HepG2 (cell line): ENCODE results near the gene MBLAC1. TPM values are rescaled to one million over a fixed set of nuclear protein-coding genes. Genes with fewer than 3 reads are reported as not detected.

Experiments used
- CSRNP2 ChIP-seq: sonication (generic); formaldehyde crosslinking; conservative IDR thresholded peaks from 2 replicates; pipeline ENCODE4 v1.8.0; 2022; ENCODE audit warnings: low read depth, missing genetic modification reagents
- FOSL1 ChIP-seq: sonication (generic); formaldehyde crosslinking; IDR thresholded peaks from 2 replicates; pipeline ENCODE4 v1.9.0; 2021; ENCODE audit warnings: missing genetic modification reagents, borderline replicate concordance
- HNRNPL ChIP-seq: fragments of 200-400 bp; formaldehyde crosslinking; IDR thresholded peaks from 2 replicates; pipeline ENCODE4 v1.6.1; 2017; ENCODE audit warnings: mild to moderate bottlenecking, low read depth, low read length
- KLF9 ChIP-seq: IDR thresholded peaks from 2 replicates; pipeline ENCODE4 v1.6.1; 2016; ENCODE audit warnings: low read depth
- MTERF4 ChIP-seq: sonication (generic); formaldehyde crosslinking; IDR thresholded peaks from 2 replicates; pipeline ENCODE4 v1.8.0; 2023; ENCODE audit warnings: mild to moderate bottlenecking, missing genetic modification reagents
- NFKBIZ ChIP-seq: IDR thresholded peaks from 2 replicates; pipeline ENCODE4 v1.6.1; 2018; ENCODE audit warnings: missing genetic modification reagents, missing compliant biosample characterization
- RARA ChIP-seq: IDR thresholded peaks from 2 replicates; pipeline ENCODE4 v1.6.1; 2016; ENCODE audit warnings: missing genetic modification reagents, missing compliant biosample characterization
- SP4 ChIP-seq: sonication (generic); formaldehyde crosslinking; IDR thresholded peaks from 2 replicates; pipeline ENCODE4 v1.8.1; 2023; ENCODE audit warnings: mild to moderate bottlenecking, missing genetic modification reagents
- ZFP82 ChIP-seq: sonication (generic); formaldehyde crosslinking; IDR thresholded peaks from 2 replicates; pipeline ENCODE4 v1.5.1; 2020; ENCODE audit warnings: mild to moderate bottlenecking, missing genetic modification reagents, borderline replicate concordance
- ZKSCAN5 ChIP-seq: sonication (generic); formaldehyde crosslinking; IDR thresholded peaks from 2 replicates; pipeline ENCODE4 v1.5.1; 2020; ENCODE audit warnings: mild to moderate bottlenecking, missing genetic modification reagents
- ZNF34 ChIP-seq: sonication (generic); formaldehyde crosslinking; IDR thresholded peaks from 2 replicates; pipeline ENCODE4 v1.4.0; 2020; ENCODE audit warnings: mild to moderate bottlenecking, missing genetic modification reagents, borderline replicate concordance
- ZNF44 ChIP-seq: sonication (generic); formaldehyde crosslinking; IDR thresholded peaks from 2 replicates; pipeline ENCODE4 v1.5.1; 2020; ENCODE audit warnings: mild to moderate bottlenecking, missing genetic modification reagents
- ZNF446 ChIP-seq: sonication (generic); formaldehyde crosslinking; IDR thresholded peaks from 2 replicates; pipeline ENCODE4 v1.5.0; 2020; ENCODE audit warnings: mild to moderate bottlenecking, missing genetic modification reagents
- ZNF513 ChIP-seq: sonication (generic); formaldehyde crosslinking; conservative IDR thresholded peaks from 2 replicates; pipeline ENCODE4 v1.5.0; 2020; ENCODE audit warnings: missing genetic modification reagents
- ZNF644 ChIP-seq: IDR thresholded peaks from 2 replicates; pipeline ENCODE4 v1.6.1; 2016; ENCODE audit warnings: low read depth
- ZNF839 ChIP-seq: sonication (generic); formaldehyde crosslinking; IDR thresholded peaks from 2 replicates; pipeline ENCODE4 v1.4.0; 2020; ENCODE audit warnings: missing genetic modification reagents, mild to moderate bottlenecking, borderline replicate concordance
- ZNF879 ChIP-seq: sonication (generic); formaldehyde crosslinking; IDR thresholded peaks from 2 replicates; pipeline ENCODE4 v1.8.1; 2023; ENCODE audit warnings: missing genetic modification reagents
- polyA plus RNA-seq, 8 experiments: library from polyadenylated mRNA; depleted of rRNA in 3 of 8; stranded (reverse) in 7 of 8; unstranded in 1 of 8; fragments of >200 nt; fragmentation: Illumina TruSeq in 4 of 8; extraction: Trizol in 4 of 8; gene quantifications; 2 replicates each; pipeline versions ENCODE4 v1.2.1 to v1.2.3, GENCODE V29; 2011 to 2016; ENCODE audit warnings: low read depth in 4 of 8, missing spikeins in 1 of 8, mixed read lengths in 1 of 8; ENCODE audit not compliant: insufficient read depth in 1 of 8
- total RNA-seq, 5 experiments: library from RNA; depleted of rRNA; stranded (reverse); fragments of >200 nt; fragmentation: Illumina TruSeq; extraction: Trizol; gene quantifications; 2 replicates each; pipeline ENCODE4 v1.2.3, GENCODE V29; 2016; ENCODE audit warnings: low read depth in 1 of 5
- TF ChIP-seq, protein P1 (sequence below): sonication (generic); formaldehyde crosslinking; IDR thresholded peaks from 2 replicates; pipeline ENCODE4 v1.5.0; 2020; ENCODE audit warnings: mild to moderate bottlenecking, missing genetic modification reagents
- TF ChIP-seq, protein P2 (sequence below): sonication (generic); formaldehyde crosslinking; IDR thresholded peaks from 2 replicates; pipeline ENCODE4 v1.9.0; 2022; ENCODE audit warnings: missing genetic modification reagents, mild to moderate bottlenecking, borderline replicate concordance
- TF ChIP-seq, protein P3 (sequence below): sonication (generic); formaldehyde crosslinking; IDR thresholded peaks from 2 replicates; pipeline ENCODE4 v1.5.0; 2020; ENCODE audit warnings: missing genetic modification reagents

MBLAC1 gene
- total and polyA plus RNA-seq, 2 of the 13 experiments (the other 11 are each of a cell fraction or from before 2014, with no cell fraction given): 0.79 to 2.1 TPM

- TF ChIP-seq CSRNP2 (CRISPR knock-in tag) (no peak), FOSL1 (CRISPR knock-in tag) (no peak; the same call in 1 of the 2 replicates), HNRNPL (no peak), RARA (CRISPR knock-in tag) (peak; percentile 41; the same call in 1 of the 2 replicates), ZNF44 (CRISPR knock-in tag) (peak; percentile 74; the same call in 1 of the 2 replicates), ZFP82 (CRISPR knock-in tag) (no peak), NFKBIZ (CRISPR knock-in tag) (no peak; the same call in 1 of the 2 replicates), ZNF446 (peak; percentile 25; the same call in 1 of the 2 replicates), ZNF879 (CRISPR knock-in tag) (no peak), SP4 (no peak; the same call in 1 of the 2 replicates), ZNF644 (CRISPR knock-in tag) (no peak), MTERF4 (no peak), ZNF34 (CRISPR knock-in tag) (no peak), ZNF839 (no peak), ZNF513 (CRISPR knock-in tag) (no peak), KLF9 (no peak), ZKSCAN5 (no peak)
- TF ChIP-seq, protein P1, sequence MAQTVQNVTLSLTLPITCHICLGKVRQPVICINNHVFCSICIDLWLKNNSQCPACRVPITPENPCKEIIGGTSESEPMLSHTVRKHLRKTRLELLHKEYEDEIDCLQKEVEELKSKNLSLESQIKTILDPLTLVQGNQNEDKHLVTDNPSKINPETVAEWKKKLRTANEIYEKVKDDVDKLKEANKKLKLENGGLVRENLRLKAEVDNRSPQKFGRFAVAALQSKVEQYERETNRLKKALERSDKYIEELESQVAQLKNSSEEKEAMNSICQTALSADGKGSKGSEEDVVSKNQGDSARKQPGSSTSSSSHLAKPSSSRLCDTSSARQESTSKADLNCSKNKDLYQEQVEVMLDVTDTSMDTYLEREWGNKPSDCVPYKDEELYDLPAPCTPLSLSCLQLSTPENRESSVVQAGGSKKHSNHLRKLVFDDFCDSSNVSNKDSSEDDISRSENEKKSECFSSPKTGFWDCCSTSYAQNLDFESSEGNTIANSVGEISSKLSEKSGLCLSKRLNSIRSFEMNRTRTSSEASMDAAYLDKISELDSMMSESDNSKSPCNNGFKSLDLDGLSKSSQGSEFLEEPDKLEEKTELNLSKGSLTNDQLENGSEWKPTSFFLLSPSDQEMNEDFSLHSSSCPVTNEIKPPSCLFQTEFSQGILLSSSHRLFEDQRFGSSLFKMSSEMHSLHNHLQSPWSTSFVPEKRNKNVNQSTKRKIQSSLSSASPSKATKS (CRISPR knock-in tag): no peak
- TF ChIP-seq, protein P2, sequence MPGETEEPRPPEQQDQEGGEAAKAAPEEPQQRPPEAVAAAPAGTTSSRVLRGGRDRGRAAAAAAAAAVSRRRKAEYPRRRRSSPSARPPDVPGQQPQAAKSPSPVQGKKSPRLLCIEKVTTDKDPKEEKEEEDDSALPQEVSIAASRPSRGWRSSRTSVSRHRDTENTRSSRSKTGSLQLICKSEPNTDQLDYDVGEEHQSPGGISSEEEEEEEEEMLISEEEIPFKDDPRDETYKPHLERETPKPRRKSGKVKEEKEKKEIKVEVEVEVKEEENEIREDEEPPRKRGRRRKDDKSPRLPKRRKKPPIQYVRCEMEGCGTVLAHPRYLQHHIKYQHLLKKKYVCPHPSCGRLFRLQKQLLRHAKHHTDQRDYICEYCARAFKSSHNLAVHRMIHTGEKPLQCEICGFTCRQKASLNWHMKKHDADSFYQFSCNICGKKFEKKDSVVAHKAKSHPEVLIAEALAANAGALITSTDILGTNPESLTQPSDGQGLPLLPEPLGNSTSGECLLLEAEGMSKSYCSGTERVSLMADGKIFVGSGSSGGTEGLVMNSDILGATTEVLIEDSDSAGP (CRISPR knock-in tag): peak; percentile 99
- TF ChIP-seq, protein P3, sequence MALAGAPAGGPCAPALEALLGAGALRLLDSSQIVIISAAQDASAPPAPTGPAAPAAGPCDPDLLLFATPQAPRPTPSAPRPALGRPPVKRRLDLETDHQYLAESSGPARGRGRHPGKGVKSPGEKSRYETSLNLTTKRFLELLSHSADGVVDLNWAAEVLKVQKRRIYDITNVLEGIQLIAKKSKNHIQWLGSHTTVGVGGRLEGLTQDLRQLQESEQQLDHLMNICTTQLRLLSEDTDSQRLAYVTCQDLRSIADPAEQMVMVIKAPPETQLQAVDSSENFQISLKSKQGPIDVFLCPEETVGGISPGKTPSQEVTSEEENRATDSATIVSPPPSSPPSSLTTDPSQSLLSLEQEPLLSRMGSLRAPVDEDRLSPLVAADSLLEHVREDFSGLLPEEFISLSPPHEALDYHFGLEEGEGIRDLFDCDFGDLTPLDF (CRISPR knock-in tag): peak; percentile 89
Observed at GRCh38 chr7:100119072-100119969, 7.4 kb upstream of the MBLAC1 start, which contains the start of the genes CNPY4 and TAF6 (continued).
